Measurements from ENCODE around the gene NR1H4.
A peak's percentile ranks its signal among the peaks of the same experiment; 100 is the strongest.
"Not testable (repeated sequence)": the region's sequence is repeated elsewhere in the genome, so short reads cannot be mapped to it uniquely, and the experiment has no call there.

The NR1H4 gene

GRCh38 chr12:100473050-100473715 is 483 bp upstream of the NR1H4 start:
- DNase-seq (ENCODE audit: low read depth), result no peak

- DNase-seq (ENCODE audit: low read depth), result no peak
These were observed 951 bp downstream of the NR1H4 start for GRCh38 chr12:100474617-100475016.

DNA sequence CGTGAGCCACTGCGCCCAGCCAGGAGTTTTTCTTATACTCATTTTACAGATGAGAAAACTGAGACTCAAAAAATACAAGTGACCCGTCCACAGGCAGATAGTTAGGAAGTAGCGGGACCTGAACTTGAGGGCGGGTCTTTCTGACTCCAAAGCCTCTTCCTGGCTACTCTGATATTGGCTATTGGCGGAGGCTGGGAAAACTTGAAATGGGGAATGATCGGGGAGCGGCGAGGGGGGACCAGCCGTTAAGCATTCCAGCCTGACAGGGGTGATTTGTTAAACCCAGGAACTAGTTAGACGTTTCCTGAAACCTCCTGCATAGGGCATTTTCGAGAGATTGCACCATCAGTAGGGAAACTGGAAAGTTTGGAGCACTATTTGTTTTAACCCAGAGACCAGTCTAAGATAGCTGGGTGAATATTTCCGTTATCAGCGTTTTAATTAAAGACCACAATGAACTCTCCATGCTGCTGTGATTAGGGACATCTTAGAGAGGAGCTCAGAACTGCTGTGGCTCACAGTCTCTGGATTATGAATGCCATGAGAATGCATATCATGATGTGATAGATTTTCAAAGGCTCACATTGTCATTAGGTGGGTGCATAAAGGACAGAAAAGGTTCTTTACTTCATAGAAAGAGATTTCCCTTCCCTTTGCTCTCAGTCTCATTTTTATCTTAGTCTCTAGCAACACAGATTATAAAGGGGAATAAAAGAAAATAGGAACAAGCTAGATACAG is 2.5 kb downstream of the NR1H4 start:
- peak; percentile 11 for DNase-seq (ENCODE audit: low read depth)

DNA sequence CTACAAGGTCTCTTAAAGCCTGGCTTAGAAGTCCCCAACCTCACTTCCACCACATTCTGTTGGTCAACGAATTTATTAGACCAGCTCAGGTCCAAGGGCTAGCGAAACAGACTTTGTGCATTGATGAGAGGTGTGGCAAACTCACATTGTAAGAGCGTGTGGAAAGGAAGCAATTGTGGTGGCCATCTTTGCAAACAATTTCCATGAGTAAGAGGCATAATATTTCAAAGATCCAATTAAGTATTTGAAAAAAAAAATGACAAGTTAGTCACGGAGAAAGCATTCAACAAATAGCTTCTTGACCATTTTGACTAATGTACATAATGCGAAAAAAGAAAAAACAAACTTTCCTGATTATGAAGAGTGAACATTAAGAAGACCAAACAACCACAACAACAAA is 7.4 kb downstream of the NR1H4 start:
- peak; percentile 74 for DNase-seq (ENCODE audit: low read depth)

DNA sequence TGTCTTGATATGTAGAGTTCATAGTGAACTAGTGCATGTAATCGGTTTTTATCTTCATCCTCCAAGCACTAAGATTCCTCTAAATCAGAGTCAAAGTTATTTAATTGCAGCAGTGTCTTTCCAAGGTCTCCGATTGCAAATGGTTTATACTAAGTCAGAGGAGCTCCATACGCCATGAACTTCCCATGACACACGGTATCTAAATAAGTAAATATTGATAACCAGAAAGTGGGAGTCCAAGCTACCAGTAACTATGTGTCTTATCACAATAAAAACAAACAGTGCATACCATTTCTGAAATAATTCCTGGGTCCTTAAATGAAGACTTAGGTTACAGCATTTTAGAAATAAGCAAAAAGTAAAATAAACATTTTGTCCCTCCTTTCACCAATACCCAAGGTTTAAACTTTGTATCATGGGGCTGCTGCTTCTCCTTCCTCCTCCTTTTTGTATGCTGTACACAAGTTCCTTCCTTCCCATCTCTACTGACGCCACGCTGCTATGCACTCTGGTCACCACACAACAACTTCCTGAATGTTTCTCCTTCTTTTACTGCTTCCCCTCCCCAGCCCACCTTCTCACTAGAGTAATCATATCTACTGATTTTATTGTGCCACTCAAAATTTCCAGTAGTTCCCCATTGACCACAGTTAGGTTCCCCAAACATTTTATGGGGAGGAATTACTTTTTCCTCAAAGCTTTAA is 10.7 kb downstream of the NR1H4 start:
- peak; percentile 83 for DNase-seq (ENCODE audit: low read depth)

GRCh38 chr12:100484891-100485471 is 11.3 kb downstream of the NR1H4 start:
- peak; percentile 33 for DNase-seq (ENCODE audit: low read depth)

GRCh38 chr12:100485983-100486382 is 12.3 kb downstream of the NR1H4 start:
- no peak for DNase-seq (ENCODE audit: low read depth)

- DNase-seq (ENCODE audit: low read depth), result peak; percentile 30
These were observed 15.7 kb downstream of the NR1H4 start for GRCh38 chr12:100489251-100489820.

- no peak for DNase-seq (ENCODE audit: low read depth)
These were observed 16.4 kb downstream of the NR1H4 start for GRCh38 chr12:100490056-100490455.

GRCh38 chr12:100491104-100491503 is 17.4 kb downstream of the NR1H4 start:
- no peak for DNase-seq (ENCODE audit: low read depth)

DNA sequence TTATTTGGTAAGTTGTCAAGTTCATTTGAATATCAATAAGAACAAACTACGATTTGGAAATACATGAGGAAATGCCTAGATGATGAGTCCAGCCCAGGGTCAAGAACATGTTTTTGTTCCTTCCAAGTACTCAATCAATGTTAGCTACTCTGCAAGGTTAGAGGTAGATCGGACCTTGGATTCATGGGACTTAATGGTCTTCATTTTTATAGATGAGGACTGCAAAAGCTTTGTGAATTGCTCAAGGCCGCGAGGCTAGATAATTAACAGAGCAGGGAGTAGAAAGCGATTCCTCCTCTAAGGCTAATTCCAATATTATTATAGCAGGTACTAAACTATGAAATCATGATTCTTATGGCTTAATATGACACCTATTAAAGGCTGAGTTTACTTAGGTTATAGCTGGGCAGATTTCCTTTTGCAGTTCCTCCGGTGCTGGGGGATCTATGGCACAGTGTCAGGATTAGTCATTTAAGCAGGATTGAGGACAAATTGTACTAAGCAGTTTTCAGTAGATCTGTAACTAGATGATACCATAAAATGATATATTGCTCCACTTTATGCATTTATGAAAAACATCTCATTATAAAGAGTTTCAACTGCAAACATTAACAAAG is 19.8 kb downstream of the NR1H4 start:
- peak; percentile 72 for DNase-seq (ENCODE audit: low read depth)

- no peak for DNase-seq (ENCODE audit: low read depth)
These were observed 20.4 kb downstream of the NR1H4 start for GRCh38 chr12:100494026-100494425.

DNA sequence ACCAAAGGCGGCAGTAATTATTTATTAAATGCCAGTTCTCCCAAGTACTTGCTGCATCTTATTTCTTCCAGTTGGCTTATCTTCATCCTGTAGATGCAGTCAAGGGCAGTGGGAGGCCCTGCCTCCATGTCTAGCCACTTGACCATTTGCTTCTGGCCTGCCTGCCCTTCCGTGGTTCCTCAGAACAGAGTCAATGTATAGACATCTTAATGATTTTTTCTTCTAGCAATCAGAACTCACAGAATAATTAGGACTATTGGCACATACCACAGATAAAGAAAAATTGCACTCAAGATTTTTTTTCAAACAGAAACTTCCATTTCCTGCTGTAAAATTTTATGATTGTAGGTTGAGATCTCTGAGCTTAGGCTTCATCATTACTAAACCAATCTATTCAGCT is 20.9 kb downstream of the NR1H4 start:
- no peak for DNase-seq (ENCODE audit: low read depth)

- no peak for DNase-seq (ENCODE audit: low read depth)
These were observed 23.6 kb downstream of the NR1H4 start for GRCh38 chr12:100497105-100497795.

GRCh38 chr12:100498141-100498540 is 24.5 kb downstream of the NR1H4 start:
- DNase-seq (ENCODE audit: low read depth), result no peak

DNA sequence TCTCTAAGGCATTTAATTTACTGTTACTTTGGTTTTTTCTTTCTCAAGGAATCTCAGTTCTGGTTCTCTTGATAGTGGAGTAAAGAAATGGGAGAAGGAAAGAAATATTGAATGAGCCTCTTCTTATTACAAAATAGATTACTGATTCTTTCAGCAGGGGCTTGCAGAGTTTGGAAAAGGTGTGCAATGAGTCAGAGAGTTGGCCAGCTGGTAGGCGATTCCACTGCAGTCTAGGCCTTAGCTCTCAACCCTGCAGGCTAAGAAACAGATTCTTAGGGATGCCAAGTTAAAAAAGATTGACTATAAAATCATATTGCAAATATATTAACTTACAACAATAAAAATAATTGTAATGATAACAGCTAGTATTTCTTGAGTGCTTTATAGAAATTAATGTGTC is 25.8 kb downstream of the NR1H4 start:
- no peak for DNase-seq (ENCODE audit: low read depth)

DNA sequence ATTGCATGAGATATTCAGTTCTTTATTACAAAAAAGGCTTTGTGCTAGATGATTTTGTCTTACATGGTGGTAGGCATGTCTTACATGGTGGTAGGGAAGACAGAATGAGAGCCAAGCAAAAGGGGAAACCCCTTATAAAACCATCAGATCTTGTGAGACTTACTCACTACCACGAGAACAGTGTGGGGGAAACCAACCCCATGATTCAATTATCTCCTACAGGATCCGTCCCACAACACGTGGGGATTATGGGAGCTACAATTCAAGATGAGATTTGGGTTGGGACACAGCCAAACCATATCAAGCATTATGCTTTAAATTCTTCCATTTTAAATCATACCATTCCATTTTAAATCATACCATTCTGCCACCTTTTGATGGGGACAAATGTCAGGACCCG is 29.1 kb downstream of the NR1H4 start:
- DNase-seq (ENCODE audit: low read depth), result not testable (repeated sequence)

- no peak for DNase-seq (ENCODE audit: low read depth)
These were observed 29.6 kb downstream of the NR1H4 start for GRCh38 chr12:100503228-100503628.

DNA sequence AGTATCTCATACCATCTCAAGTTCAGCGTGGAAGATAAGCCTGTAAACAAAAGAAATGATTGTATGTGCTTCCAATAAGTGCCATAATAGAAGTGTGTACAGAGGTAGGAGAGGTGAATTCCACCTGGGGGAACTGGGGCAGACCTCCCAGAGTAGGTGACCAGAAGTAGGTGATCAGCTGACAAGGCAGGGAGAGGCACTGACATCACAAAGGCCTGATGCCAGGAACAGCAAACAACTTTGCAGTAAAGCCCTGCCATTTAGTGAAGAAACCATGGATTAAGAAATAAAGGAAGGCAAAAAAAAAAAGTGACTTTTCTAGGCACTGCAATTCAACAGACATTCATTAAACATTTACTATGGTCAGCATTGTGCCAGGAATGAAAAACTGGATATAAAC is 31.1 kb downstream of the NR1H4 start:
- DNase-seq (ENCODE audit: low read depth), result peak; percentile 16

GRCh38 chr12:100508751-100509150 is 35.1 kb downstream of the NR1H4 start:
- no peak for DNase-seq (ENCODE audit: low read depth)

GRCh38 chr12:100512692-100513091 is 39.0 kb downstream of the NR1H4 start:
- DNase-seq (ENCODE audit: low read depth), result no peak

All from iris pigment epithelial cell (primary cell).